ENCODE measurements around the gene ABTB1. TPM values are rescaled to one million over a fixed set of nuclear protein-coding genes. Genes with fewer than 3 reads are reported as not detected.

The ABTB1 gene
- polyA plus RNA-seq, 1 of the 3 experiments (the other 2 are of a cell fraction), result 30.8 TPM

DNA sequence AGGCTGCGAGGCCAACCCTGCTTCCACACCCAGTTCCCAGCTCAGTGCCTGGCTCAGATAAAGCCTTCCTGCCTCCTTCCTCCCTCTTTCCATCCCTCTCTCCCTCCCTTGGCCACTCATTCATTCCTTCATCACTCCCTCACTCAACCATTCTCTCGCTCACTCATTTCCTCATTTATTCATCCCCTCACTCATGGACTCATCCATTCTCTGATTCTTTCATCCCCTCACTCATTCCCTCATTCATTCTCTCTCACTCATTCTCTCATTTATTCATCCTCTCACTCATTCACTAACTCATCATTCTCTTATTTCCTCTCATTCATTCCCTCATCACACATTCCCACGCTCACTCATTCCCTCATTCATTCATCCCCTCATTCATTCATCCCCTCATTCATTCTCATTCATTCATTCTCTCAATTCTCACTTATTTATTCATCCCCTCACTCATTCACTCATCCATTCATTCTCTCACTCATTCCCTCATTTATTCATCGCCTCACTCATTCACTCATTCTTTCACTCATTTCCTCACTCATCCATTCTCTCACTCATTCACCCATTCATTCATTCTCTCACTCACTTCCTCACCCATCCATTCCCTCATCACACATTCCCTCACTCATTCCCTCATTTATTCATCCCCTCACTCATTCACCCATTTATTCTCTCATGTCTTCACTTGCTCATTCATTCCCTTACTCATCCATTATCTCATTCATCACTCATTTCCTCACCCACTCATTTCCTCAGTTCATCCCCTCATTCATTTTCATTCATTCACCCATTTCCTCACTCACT, 13.2 kb downstream of the ABTB1 start:
- no peaks in the 10 kb centered on the region for H3K79me2 ChIP-seq (ENCODE audit: insufficient read depth)
- H4K20me1 ChIP-seq (ENCODE audit: insufficient read depth), result no peaks in the 10 kb centered on the region
- WGBS (ENCODE audit: low lambda C conversion rate), result 95% methylated on average over 4 of the region's 4 CpGs
- no peak overlapping the region for H3K4me2 ChIP-seq
- peaks cover 8% of the 10 kb centered on the region for H3F3A ChIP-seq (replicated peaks; ENCODE audit: insufficient read depth)
- no peaks in the 10 kb centered on the region for H3K9me3 ChIP-seq
- H3K27ac ChIP-seq (ENCODE audit: low read depth in 2 of 2, low read length in 1 of 2), result no peak overlapping the region
- H2AFZ ChIP-seq (ENCODE audit: low read depth), result no peak overlapping the region
- H3K4me1 ChIP-seq (ENCODE audit: control insufficient read depth in 1 of 2, insufficient read depth in 2 of 2, low read depth in 1 of 2, low read length in 1 of 2), result peaks cover 14 to 34% of the 10 kb centered on the region in 2 experiments; a peak in 3 of 4 replicates
- CTCF ChIA-PET, result no interaction called here
- POLR2A ChIA-PET, result no interaction called here
- H3K9ac ChIP-seq, result no peak overlapping the region
- no peak overlapping the region for H3K4me3 ChIP-seq (ENCODE audit: low read depth in 2 of 2, low read length in 1 of 2)
- DNase-seq, result no peak
- H3K36me3 ChIP-seq (replicated peaks in 1 of 2; ENCODE audit: control insufficient read depth in 1 of 2, insufficient read depth in 2 of 2, low read length in 1 of 2), result no peaks in the 10 kb centered on the region
- TF ChIP-seq JUND (IDR thresholded peaks at IDR 0.05) (no peak), FOXM1 (IDR thresholded peaks at IDR 0.05; ENCODE audit: low read depth) (no peak), MEF2A (IDR thresholded peaks at IDR 0.05; ENCODE audit: borderline replicate concordance, low read depth) (no peak), MXI1 (IDR thresholded peaks at IDR 0.05; ENCODE audit: low read depth, low read length) (no peak), FOSL2 (IDR thresholded peaks at IDR 0.05; ENCODE audit: borderline replicate concordance, low read depth) (no peak), EP300 (IDR thresholded peaks at IDR 0.05; ENCODE audit: borderline replicate concordance in 1 of 2, low read depth in 1 of 2, low read length in 1 of 2) (no peak), YY1 (IDR thresholded peaks at IDR 0.05; ENCODE audit: low read depth) (no peak), FOXJ3 (CRISPR knock-in tag; IDR thresholded peaks at IDR 0.05) (no peak), CHD2 (IDR thresholded peaks at IDR 0.05; ENCODE audit: low read length, partially characterized antibody) (no peak), ZBTB33 (IDR thresholded peaks at IDR 0.05; ENCODE audit: borderline replicate concordance, low read depth) (no peak), TAF1 (IDR thresholded peaks at IDR 0.05; ENCODE audit: borderline replicate concordance, low read depth, low read length) (no peak), TEAD4 (IDR thresholded peaks at IDR 0.05; ENCODE audit: borderline replicate concordance, insufficient read depth) (no peak), RAD21 (IDR thresholded peaks at IDR 0.05; ENCODE audit: low read length) (no peak), TCF12 (IDR thresholded peaks at IDR 0.05) (no peak), EZH2phosphoT487 (IDR thresholded peaks at IDR 0.05; ENCODE audit: borderline replicate concordance, low read depth) (no peak)
- TF ChIP-seq, protein P1, sequence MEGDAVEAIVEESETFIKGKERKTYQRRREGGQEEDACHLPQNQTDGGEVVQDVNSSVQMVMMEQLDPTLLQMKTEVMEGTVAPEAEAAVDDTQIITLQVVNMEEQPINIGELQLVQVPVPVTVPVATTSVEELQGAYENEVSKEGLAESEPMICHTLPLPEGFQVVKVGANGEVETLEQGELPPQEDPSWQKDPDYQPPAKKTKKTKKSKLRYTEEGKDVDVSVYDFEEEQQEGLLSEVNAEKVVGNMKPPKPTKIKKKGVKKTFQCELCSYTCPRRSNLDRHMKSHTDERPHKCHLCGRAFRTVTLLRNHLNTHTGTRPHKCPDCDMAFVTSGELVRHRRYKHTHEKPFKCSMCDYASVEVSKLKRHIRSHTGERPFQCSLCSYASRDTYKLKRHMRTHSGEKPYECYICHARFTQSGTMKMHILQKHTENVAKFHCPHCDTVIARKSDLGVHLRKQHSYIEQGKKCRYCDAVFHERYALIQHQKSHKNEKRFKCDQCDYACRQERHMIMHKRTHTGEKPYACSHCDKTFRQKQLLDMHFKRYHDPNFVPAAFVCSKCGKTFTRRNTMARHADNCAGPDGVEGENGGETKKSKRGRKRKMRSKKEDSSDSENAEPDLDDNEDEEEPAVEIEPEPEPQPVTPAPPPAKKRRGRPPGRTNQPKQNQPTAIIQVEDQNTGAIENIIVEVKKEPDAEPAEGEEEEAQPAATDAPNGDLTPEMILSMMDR (IDR thresholded peaks at IDR 0.05), result no peak
- TF ChIP-seq, protein P2, sequence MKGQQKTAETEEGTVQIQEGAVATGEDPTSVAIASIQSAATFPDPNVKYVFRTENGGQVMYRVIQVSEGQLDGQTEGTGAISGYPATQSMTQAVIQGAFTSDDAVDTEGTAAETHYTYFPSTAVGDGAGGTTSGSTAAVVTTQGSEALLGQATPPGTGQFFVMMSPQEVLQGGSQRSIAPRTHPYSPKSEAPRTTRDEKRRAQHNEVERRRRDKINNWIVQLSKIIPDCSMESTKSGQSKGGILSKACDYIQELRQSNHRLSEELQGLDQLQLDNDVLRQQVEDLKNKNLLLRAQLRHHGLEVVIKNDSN (IDR thresholded peaks at IDR 0.05; ENCODE audit: borderline replicate concordance, low read depth), result no peak
- TF ChIP-seq, protein P3, sequence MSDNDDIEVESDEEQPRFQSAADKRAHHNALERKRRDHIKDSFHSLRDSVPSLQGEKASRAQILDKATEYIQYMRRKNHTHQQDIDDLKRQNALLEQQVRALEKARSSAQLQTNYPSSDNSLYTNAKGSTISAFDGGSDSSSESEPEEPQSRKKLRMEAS (IDR thresholded peaks at IDR 0.05; ENCODE audit: low read depth), result no peak
- TF ChIP-seq, protein P4, sequence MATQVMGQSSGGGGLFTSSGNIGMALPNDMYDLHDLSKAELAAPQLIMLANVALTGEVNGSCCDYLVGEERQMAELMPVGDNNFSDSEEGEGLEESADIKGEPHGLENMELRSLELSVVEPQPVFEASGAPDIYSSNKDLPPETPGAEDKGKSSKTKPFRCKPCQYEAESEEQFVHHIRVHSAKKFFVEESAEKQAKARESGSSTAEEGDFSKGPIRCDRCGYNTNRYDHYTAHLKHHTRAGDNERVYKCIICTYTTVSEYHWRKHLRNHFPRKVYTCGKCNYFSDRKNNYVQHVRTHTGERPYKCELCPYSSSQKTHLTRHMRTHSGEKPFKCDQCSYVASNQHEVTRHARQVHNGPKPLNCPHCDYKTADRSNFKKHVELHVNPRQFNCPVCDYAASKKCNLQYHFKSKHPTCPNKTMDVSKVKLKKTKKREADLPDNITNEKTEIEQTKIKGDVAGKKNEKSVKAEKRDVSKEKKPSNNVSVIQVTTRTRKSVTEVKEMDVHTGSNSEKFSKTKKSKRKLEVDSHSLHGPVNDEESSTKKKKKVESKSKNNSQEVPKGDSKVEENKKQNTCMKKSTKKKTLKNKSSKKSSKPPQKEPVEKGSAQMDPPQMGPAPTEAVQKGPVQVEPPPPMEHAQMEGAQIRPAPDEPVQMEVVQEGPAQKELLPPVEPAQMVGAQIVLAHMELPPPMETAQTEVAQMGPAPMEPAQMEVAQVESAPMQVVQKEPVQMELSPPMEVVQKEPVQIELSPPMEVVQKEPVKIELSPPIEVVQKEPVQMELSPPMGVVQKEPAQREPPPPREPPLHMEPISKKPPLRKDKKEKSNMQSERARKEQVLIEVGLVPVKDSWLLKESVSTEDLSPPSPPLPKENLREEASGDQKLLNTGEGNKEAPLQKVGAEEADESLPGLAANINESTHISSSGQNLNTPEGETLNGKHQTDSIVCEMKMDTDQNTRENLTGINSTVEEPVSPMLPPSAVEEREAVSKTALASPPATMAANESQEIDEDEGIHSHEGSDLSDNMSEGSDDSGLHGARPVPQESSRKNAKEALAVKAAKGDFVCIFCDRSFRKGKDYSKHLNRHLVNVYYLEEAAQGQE (IDR thresholded peaks at IDR 0.05; ENCODE audit: low read depth, low read length), result no peak
- TF ChIP-seq, protein P5, sequence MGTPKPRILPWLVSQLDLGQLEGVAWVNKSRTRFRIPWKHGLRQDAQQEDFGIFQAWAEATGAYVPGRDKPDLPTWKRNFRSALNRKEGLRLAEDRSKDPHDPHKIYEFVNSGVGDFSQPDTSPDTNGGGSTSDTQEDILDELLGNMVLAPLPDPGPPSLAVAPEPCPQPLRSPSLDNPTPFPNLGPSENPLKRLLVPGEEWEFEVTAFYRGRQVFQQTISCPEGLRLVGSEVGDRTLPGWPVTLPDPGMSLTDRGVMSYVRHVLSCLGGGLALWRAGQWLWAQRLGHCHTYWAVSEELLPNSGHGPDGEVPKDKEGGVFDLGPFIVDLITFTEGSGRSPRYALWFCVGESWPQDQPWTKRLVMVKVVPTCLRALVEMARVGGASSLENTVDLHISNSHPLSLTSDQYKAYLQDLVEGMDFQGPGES (IDR thresholded peaks at IDR 0.05; ENCODE audit: low read depth, low read length), result no peak
- no peaks in the 10 kb centered on the region for H3K27me3 ChIP-seq (ENCODE audit: insufficient read depth)
- H3K9me2 ChIP-seq, result no peaks in the 10 kb centered on the region
